GM19035 (cell line): Measurements from ENCODE around the gene LCN10.

ENCODE experiments used
- ATAC-seq: cut with Tn5 transposase; IDR thresholded peaks from one replicate; pipeline ENCODE4 v1.9.1; 2021; ENCODE audit not compliant: unreplicated experiment

Gene LCN10

GRCh38 chr9:136690104-136690805 lies 52.5 kb downstream of the LCN10 start:
- no peak for ATAC-seq

GRCh38 chr9:136689108-136689460 lies 53.7 kb downstream of the LCN10 start:
- ATAC-seq = no peak

GRCh38 chr9:136688274-136689107 lies 54.2 kb downstream of the LCN10 start:
- ATAC-seq = no peak
